NT2/D1 (cell line): ENCODE results near the gene CDADC1.

Experiments
- SUZ12 ChIP-seq: IDR thresholded peaks from 2 replicates; pipeline ENCODE4 v1.6.1; 2011; ENCODE audit not compliant: insufficient read length, insufficient read depth; ENCODE audit errors: extremely low read depth
- YY1 ChIP-seq: IDR thresholded peaks from 2 replicates; pipeline ENCODE4 v1.6.1; 2011; ENCODE audit not compliant: insufficient read length, insufficient read depth

DNA sequence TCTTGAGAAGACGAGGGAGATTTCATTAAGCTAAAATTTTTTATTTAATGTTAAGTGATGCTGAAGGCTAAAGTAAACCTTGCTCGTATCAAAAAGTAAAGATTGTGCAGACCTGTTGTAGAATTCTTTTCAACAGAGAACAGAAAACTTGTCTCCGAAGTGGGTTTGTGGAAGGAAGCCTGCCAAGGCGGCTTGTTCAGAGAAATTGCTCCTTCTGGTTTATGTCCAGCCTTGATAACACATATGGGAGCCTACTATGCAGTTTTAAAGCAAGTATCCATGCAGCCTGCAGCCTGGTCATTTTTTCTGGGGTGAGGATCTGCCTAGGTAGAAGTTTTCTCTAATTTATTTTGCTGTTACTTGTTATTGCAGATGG, 26.1 kb upstream of the CDADC1 start:
- TF ChIP-seq SUZ12 = no peak
- TF ChIP-seq YY1 = no peak
